KMS-11 (cell line): ENCODE results near the gene KRT74.

Experiments used
- H2AFZ ChIP-seq: fragments of 200-600 bp; sonication (generic); 2 replicates; pipeline ENCODE4 v1.6.1; 2016; ENCODE audit warnings: antibody characterized with exemption, mixed run types, low read depth
- H3K27ac ChIP-seq: fragments of 200-600 bp; sonication (generic); 2 replicates; pipeline ENCODE4 v1.6.1; 2016; ENCODE audit warnings: mild to moderate bottlenecking, mixed run types
- H3K27me3 ChIP-seq: fragments of 200-600 bp; sonication (generic); 2 replicates; pipeline ENCODE4 v1.6.1; 2017; ENCODE audit warnings: mild to moderate bottlenecking, low read depth, mixed run types, moderate library complexity; ENCODE audit not compliant: insufficient read depth
- H3K36me3 ChIP-seq: fragments of 200-600 bp; sonication (generic); 2 replicates; pipeline ENCODE4 v1.6.1; 2017; ENCODE audit warnings: mild to moderate bottlenecking, mixed run types; ENCODE audit not compliant: insufficient read depth
- H3K4me1 ChIP-seq: fragments of 200-600 bp; sonication (generic); 2 replicates; pipeline ENCODE4 v1.6.1; 2016; ENCODE audit warnings: mild to moderate bottlenecking, low read depth, mixed run types; ENCODE audit not compliant: poor library complexity, severe bottlenecking
- H3K4me2 ChIP-seq: fragments of 200-600 bp; sonication (generic); 2 replicates; pipeline ENCODE4 v1.7.0; 2016; ENCODE audit warnings: mild to moderate bottlenecking, mixed run types
- H3K4me3 ChIP-seq: fragments of 200-600 bp; sonication (generic); IDR thresholded peaks from 2 replicates; pipeline ENCODE4 v1.6.1; 2017; ENCODE audit warnings: low read depth, low read length, mixed read lengths; ENCODE audit not compliant: insufficient read depth
- H3K79me2 ChIP-seq: fragments of 200-600 bp; sonication (generic); 2 replicates; pipeline ENCODE4 v1.6.1; 2016; ENCODE audit warnings: low read depth, mixed run types; ENCODE audit not compliant: insufficient read depth
- H3K9ac ChIP-seq: fragments of 200-600 bp; sonication (generic); 2 replicates; pipeline ENCODE4 v1.6.1; 2016; ENCODE audit warnings: mild to moderate bottlenecking, mixed run types
- H4K20me1 ChIP-seq: fragments of 200-600 bp; sonication (generic); 2 replicates; pipeline ENCODE4 v1.6.1; 2016; ENCODE audit warnings: mild to moderate bottlenecking, mixed run types; ENCODE audit not compliant: insufficient read depth
- TF ChIP-seq, protein P1 (sequence below): fragments of 200-600 bp; sonication (generic); conservative IDR thresholded peaks from 2 replicates; pipeline ENCODE4 v1.6.1; 2017; ENCODE audit warnings: low read depth, mild to moderate bottlenecking, antibody characterized with exemption, low read length, moderate library complexity, mixed read lengths

Gene KRT74

DNA sequence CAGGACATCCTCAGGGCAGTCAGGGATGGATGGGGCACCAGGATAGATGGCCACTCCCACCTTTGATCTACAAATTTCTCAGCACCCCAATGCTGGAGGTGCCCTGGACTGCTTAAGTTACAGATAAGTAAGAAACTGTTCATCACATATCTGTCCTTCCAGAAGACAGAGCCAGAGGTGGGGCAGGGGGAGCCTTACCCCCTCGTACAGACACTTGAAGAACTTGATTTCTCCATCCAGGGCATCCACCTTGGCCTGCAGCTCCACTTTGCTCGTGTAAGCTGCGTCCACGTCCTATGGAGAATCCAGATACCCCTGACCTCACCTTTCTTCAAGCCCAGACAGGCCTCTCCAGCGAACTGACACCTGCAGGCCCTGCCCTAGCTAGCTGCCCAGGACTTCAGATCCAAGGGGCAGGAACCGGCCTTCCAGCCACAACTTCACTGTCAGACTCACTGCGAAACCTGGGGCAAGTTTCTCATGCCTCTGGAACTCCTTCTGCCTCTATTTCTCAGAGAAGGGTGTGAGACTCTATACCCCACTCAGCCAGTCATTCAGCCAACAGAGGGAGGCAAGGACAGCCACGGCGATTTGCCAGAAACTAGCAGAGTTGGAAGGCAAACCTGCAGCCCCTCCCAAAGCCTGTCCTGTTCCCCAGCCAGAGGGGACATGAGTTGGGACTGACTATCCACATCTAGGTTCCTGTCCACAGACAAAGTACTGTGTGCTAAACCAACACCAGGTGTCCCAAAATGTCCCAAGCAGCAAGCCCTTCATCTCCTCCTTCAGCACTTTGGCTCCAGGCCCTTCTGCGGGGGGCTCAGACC, 41.0 kb upstream of the KRT74 start:
- H3K4me1 ChIP-seq = no peaks in the 10 kb centered on the region
- H3K9ac ChIP-seq = no peak overlapping the region
- H4K20me1 ChIP-seq = no peaks in the 10 kb centered on the region
- H3K4me3 ChIP-seq = no peak overlapping the region
- H3K27ac ChIP-seq = no peak overlapping the region
- no peak overlapping the region for H2AFZ ChIP-seq
- H3K79me2 ChIP-seq = no peaks in the 10 kb centered on the region
- peaks cover 71% of the 10 kb centered on the region for H3K27me3 ChIP-seq
- no peak overlapping the region for H3K4me2 ChIP-seq
- TF ChIP-seq, protein P1, sequence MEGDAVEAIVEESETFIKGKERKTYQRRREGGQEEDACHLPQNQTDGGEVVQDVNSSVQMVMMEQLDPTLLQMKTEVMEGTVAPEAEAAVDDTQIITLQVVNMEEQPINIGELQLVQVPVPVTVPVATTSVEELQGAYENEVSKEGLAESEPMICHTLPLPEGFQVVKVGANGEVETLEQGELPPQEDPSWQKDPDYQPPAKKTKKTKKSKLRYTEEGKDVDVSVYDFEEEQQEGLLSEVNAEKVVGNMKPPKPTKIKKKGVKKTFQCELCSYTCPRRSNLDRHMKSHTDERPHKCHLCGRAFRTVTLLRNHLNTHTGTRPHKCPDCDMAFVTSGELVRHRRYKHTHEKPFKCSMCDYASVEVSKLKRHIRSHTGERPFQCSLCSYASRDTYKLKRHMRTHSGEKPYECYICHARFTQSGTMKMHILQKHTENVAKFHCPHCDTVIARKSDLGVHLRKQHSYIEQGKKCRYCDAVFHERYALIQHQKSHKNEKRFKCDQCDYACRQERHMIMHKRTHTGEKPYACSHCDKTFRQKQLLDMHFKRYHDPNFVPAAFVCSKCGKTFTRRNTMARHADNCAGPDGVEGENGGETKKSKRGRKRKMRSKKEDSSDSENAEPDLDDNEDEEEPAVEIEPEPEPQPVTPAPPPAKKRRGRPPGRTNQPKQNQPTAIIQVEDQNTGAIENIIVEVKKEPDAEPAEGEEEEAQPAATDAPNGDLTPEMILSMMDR = no peak
- no peaks in the 10 kb centered on the region for H3K36me3 ChIP-seq

DNA sequence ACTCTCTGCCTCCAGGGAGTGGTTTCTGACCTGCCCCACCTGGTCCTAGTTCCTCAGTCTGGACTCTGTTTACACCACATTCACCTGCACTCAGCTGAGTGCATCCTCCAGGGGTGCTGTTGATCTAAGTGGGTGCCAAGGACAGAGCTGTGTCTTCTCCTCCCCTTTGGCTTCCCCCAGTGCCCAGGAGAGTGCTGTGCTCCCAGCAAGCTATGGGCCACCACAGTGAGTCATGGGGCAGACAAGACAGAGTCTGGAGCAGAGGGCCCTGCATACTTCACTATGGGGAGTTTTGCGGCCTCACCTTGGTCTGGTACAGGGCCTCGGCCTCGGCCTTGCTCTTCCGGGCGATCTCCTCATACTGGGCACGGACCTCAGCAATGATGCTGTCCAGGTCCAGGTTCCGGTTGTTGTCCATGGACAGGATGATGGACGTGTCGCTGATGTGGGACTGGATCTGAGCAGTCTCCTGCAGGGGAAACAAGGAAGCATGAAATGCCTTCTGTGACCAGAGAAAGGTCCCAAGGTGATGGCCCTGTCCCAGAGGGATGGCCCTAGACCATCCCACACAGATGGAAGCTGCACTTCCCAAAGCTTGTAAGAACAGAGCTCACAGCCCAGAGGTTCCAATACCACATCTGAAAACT, 39.9 kb upstream of the KRT74 start:
- Histone ChIP-seq H3K27ac (no peak overlapping the region), H3K4me2 (no peak overlapping the region)
- TF ChIP-seq, protein P1 = no peak

DNA sequence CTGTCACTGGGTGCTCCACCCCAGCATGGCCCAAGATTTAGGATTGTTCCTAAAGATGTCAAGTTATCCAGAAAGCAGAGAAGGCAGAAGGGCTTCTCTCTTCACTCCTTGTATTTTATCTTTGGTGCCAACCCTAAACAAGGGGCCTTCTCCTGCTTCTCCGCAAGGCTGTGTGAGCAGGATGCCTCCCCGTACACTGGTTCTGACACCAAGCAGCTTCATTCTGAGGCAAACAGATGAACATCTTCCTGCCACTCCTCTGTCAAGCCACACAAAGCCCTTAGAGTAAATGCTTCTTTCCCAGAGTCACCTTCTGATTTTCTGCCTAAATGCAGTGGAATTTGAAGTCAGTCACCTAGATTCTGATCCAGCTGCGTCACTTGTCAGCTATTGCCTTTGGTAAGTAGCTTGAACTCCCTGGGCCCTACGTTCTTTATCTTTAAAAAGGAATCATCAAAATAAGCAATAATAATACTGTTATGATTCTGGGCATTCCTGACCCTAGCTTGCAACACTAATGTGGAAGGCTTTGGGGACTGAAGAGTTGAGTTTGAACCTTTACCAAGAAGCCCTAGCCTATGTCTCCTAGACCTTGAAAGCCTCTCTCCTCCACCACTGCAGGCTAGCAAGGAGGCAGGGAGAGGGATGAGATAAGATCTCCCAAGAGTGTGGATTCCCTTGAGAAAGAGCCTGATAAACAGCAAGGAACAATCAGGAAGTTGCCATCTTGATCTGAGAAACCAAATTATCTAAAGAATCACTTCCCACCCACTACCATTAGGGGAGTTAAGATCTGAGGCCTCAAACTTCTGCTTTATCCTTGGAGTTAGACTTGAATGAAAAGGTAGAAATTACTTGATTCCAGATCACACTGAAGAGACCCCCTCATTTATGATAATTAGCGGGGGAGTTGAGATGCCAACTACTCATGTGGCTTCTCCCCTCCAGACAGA, 39.1 kb upstream of the KRT74 start:
- Histone ChIP-seq H3K27me3 (peaks cover 66% of the 10 kb centered on the region), H3K36me3 (no peaks in the 10 kb centered on the region), H4K20me1 (no peaks in the 10 kb centered on the region), H3K4me1 (no peaks in the 10 kb centered on the region), H3K79me2 (no peaks in the 10 kb centered on the region), H3K9ac (no peak overlapping the region), H3K27ac (no peak overlapping the region), H3K4me3 (no peak overlapping the region), H2AFZ (no peak overlapping the region), H3K4me2 (no peak overlapping the region)
- TF ChIP-seq, protein P1 = no peak

More for the DNA sequence above, 39.9 kb upstream of the KRT74 start:
- Histone ChIP-seq H3K36me3 (no peaks in the 10 kb centered on the region), H3K4me1 (no peaks in the 10 kb centered on the region), H3K79me2 (no peaks in the 10 kb centered on the region), H3K27me3 (peaks cover 73% of the 10 kb centered on the region), H3K4me3 (no peak overlapping the region), H2AFZ (no peak overlapping the region), H4K20me1 (no peaks in the 10 kb centered on the region), H3K9ac (no peak overlapping the region)

DNA sequence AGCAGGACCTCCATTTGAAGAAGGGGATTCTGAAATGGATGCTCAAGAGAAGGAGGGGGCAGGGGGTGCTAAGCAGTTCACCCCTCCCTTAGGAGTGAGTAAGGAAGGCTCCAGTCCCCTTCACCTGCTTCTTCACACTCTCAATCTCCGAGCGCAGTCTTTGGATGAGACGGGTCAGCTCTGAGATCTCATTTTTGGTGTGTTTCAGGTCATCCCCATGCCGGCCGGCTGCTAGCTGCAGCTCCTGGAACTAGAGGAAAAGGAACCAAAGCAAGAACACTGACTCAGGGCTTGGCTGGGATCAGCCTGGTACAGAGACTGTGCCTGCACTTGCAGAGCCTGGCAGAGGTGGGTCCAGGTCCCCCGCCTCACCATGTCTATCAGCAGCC, 37.4 kb upstream of the KRT74 start:
- H3K27ac ChIP-seq = no peak overlapping the region
- H3K36me3 ChIP-seq = no peaks in the 10 kb centered on the region
- H3K4me1 ChIP-seq = no peaks in the 10 kb centered on the region
- peaks cover 51% of the 10 kb centered on the region for H3K27me3 ChIP-seq
- H3K79me2 ChIP-seq = no peaks in the 10 kb centered on the region
- TF ChIP-seq, protein P1 = no peak
- H3K4me3 ChIP-seq = no peak overlapping the region
- no peaks in the 10 kb centered on the region for H4K20me1 ChIP-seq
- H2AFZ ChIP-seq = no peak overlapping the region
- no peak overlapping the region for H3K4me2 ChIP-seq
- H3K9ac ChIP-seq = no peak overlapping the region
